Endothelial cell of umbilical vein (primary cell): ENCODE results near the gene LYG1. TPM values are rescaled to one million over a fixed set of nuclear protein-coding genes. Genes with fewer than 3 reads are reported as not detected.

Source experiments
- BruUV-seq: library from RNA; stranded (reverse); fragments of 400-500 nt; replicated peaks from 2 replicates; lab custom pipeline; 2021; lab: Mats Ljungman, UMichigan
- CTCF ChIA-PET: fragments of 300-600, 350-600 bp; sonication (Branson Sonifier 250); formaldehyde crosslinking; loops from one replicate; lab custom pipeline; 2021; ENCODE audit warnings: antibody characterized with exemption, inconsistent platforms; lab: Charles Lee
- POLR2A ChIA-PET: fragments of 300-600, 350-600 bp; sonication (Branson Sonifier 250); formaldehyde crosslinking; loops from one replicate; lab custom pipeline; 2021; ENCODE audit warnings: antibody characterized with exemption, inconsistent platforms; lab: Charles Lee
- DNase-seq: peaks from one replicate; pipeline ENCODE4 v3.0.0-alpha.2; 2011; ENCODE audit warnings: low read depth, low spot score
- FAIRE-seq: peaks from 2 replicates; lab custom pipeline; 2011; peaks lifted over from hg19 to GRCh38; lab: Jason Lieb, UNC
- H2AFZ ChIP-seq: 2 replicates; pipeline ENCODE4 v1.6.0; 2012; ENCODE audit warnings: low read depth, low read length, control low read depth, inconsistent platforms
- H3K27ac ChIP-seq: 2 replicates; pipeline ENCODE4 v1.5.1; 2011; ENCODE audit warnings: low read depth, mild to moderate bottlenecking, control low read depth, low read length, moderate library complexity; ENCODE audit not compliant: insufficient read depth
- H3K27me3 ChIP-seq, 2 experiments: 2 replicates each; pipeline versions ENCODE4 v1.6.0 to v1.6.1; 2011; ENCODE audit warnings: low read length in 2 of 2, mixed read lengths in 1 of 2; ENCODE audit not compliant: control insufficient read depth in 2 of 2, insufficient read depth in 2 of 2
- H3K36me3 ChIP-seq, 2 experiments: 2 replicates in 1 of 2; 3 replicates in 1 of 2; pipeline ENCODE4 v1.5.1; 2011; ENCODE audit warnings: low read length in 2 of 2, mild to moderate bottlenecking in 1 of 2, moderate library complexity in 1 of 2; ENCODE audit not compliant: control insufficient read depth in 2 of 2, insufficient read depth in 2 of 2; ENCODE audit errors: extremely low read depth in 1 of 2
- H3K4me1 ChIP-seq: 3 replicates; pipeline ENCODE4 v1.5.1; 2011; ENCODE audit warnings: mild to moderate bottlenecking, low read length; ENCODE audit not compliant: control insufficient read depth, insufficient read depth; ENCODE audit errors: extremely low read depth
- H3K4me2 ChIP-seq: 2 replicates; pipeline ENCODE4 v1.6.1; 2011; ENCODE audit warnings: low read length, control low read depth, mixed read lengths; ENCODE audit not compliant: insufficient read depth
- H3K4me3 ChIP-seq, 3 experiments: fragments of 200-600 bp in 1 of 3; sonication (generic), shearing (Covaris generic) in 1 of 3; replicated peaks in 1 of 3; 2 replicates each; pipeline ENCODE4 v1.5.1; 2011 to 2016; ENCODE audit warnings: control low read depth in 3 of 3, low read length in 3 of 3, mild to moderate bottlenecking in 2 of 3, inconsistent platforms in 1 of 3, low read depth in 1 of 3, moderate library complexity in 1 of 3; ENCODE audit not compliant: insufficient read depth in 1 of 3
- H3K79me2 ChIP-seq: 2 replicates; pipeline ENCODE4 v1.6.0; 2012; ENCODE audit warnings: low read length, inconsistent platforms; ENCODE audit not compliant: control insufficient read depth, insufficient read depth
- H3K9ac ChIP-seq: replicated peaks from 2 replicates; pipeline ENCODE3; 2011; ENCODE audit warnings: low read length, control low read depth; ENCODE audit not compliant: insufficient read depth; ENCODE audit errors: extremely low read depth
- H3K9me1 ChIP-seq: replicated peaks from 3 replicates; pipeline ENCODE4 v1.6.0; 2011; ENCODE audit warnings: mild to moderate bottlenecking, low read length; ENCODE audit not compliant: control insufficient read depth, insufficient read depth; ENCODE audit errors: extremely low read depth
- H3K9me3 ChIP-seq: replicated peaks from 2 replicates; pipeline ENCODE4 v1.5.1; 2012; ENCODE audit warnings: low read length, inconsistent platforms; ENCODE audit not compliant: control insufficient read depth, insufficient read depth
- H4K20me1 ChIP-seq: replicated peaks from 2 replicates; pipeline ENCODE3; 2011; ENCODE audit warnings: mild to moderate bottlenecking, low read length; ENCODE audit not compliant: control insufficient read depth, insufficient read depth; ENCODE audit errors: extremely low read depth
- EZH2 ChIP-seq: IDR thresholded peaks from 2 replicates; pipeline ENCODE4 v1.6.1; 2012; ENCODE audit warnings: borderline replicate concordance, low read depth, mild to moderate bottlenecking, moderate library complexity, low read length, inconsistent platforms; ENCODE audit not compliant: severe bottlenecking
- FOS ChIP-seq: IDR thresholded peaks from 2 replicates; pipeline ENCODE4 v1.6.1; 2011; ENCODE audit warnings: mild to moderate bottlenecking, low read length, moderate library complexity, borderline replicate concordance; ENCODE audit not compliant: insufficient read depth
- GATA2 ChIP-seq: IDR thresholded peaks from 2 replicates; pipeline ENCODE4 v1.7.0; 2011; ENCODE audit warnings: low read depth, mild to moderate bottlenecking, moderate library complexity, mixed read lengths, low read length; ENCODE audit not compliant: insufficient read length, insufficient read depth
- JUN ChIP-seq: IDR thresholded peaks from 2 replicates; pipeline ENCODE4 v1.6.1; 2011; ENCODE audit warnings: borderline replicate concordance, low read depth; ENCODE audit not compliant: insufficient read length, insufficient read depth
- MYC ChIP-seq: IDR thresholded peaks from one replicate; pipeline ENCODE4 v1.6.1; 2011; ENCODE audit warnings: mild to moderate bottlenecking, low read depth, low read length
- POLR2A ChIP-seq: IDR thresholded peaks from 2 replicates; pipeline ENCODE4 v1.6.1; 2012; ENCODE audit warnings: low read depth, mild to moderate bottlenecking, control low read depth, low read length
- POLR2AphosphoS5 ChIP-seq: IDR thresholded peaks from 2 replicates; pipeline ENCODE4 v1.6.1; 2012; ENCODE audit warnings: low read depth, mild to moderate bottlenecking, control low read depth, low read length, moderate library complexity; ENCODE audit not compliant: insufficient read depth
- dilution Hi-C: fragments of 300-500 bp; cut with MboI; formaldehyde crosslinking; loops from one replicate; pipeline ENCODE4 v1.15.0; 2019; ENCODE audit warnings: low sequenced_read_pairs; ENCODE audit not compliant: extremely low pct_ligation_motif_present
- intact Hi-C: fragments of 100-400 bp; cut with micrococcal nuclease; formaldehyde crosslinking; loops from one replicate; pipeline ENCODE4 v1.10.0; 2022
- polyA plus RNA-seq, 4 experiments: library from polyadenylated mRNA; depleted of rRNA in 3 of 4; stranded (reverse) in 3 of 4; unstranded in 1 of 4; fragments of >200 nt; gene quantifications; 2 replicates each; pipeline versions ENCODE4 v1.2.1 to v1.2.3, GENCODE V29; 2011 to 2012; ENCODE audit warnings: missing spikeins in 1 of 4
- total RNA-seq: library from RNA; stranded (reverse); gene quantifications from 2 replicates; pipeline ENCODE4 v1.2.3, GENCODE V29; 2021
- TF ChIP-seq, protein P1 (sequence below), 2 donors: IDR thresholded peaks; 1 replicate in 1 of 2; 2 replicates in 1 of 2; pipeline ENCODE4 v1.5.1; 2011; ENCODE audit warnings: low read length in 2 of 2, mild to moderate bottlenecking in 2 of 2, moderate library complexity in 2 of 2, control low read depth in 1 of 2, inconsistent platforms in 1 of 2, low read depth in 1 of 2; ENCODE audit not compliant: insufficient read depth in 1 of 2; ENCODE audit errors: extremely low read depth in 1 of 2
- TF ChIP-seq, protein P2 (sequence below): IDR thresholded peaks from 2 replicates; pipeline ENCODE4 v1.6.1; 2011; ENCODE audit not compliant: insufficient read depth, insufficient read length

Gene LYG1
- total and polyA plus RNA-seq, 2 donors (not counting 3 experiments of a cell fraction or from before 2014, with no cell fraction given), result 0.35 to 1.8 TPM

DNA sequence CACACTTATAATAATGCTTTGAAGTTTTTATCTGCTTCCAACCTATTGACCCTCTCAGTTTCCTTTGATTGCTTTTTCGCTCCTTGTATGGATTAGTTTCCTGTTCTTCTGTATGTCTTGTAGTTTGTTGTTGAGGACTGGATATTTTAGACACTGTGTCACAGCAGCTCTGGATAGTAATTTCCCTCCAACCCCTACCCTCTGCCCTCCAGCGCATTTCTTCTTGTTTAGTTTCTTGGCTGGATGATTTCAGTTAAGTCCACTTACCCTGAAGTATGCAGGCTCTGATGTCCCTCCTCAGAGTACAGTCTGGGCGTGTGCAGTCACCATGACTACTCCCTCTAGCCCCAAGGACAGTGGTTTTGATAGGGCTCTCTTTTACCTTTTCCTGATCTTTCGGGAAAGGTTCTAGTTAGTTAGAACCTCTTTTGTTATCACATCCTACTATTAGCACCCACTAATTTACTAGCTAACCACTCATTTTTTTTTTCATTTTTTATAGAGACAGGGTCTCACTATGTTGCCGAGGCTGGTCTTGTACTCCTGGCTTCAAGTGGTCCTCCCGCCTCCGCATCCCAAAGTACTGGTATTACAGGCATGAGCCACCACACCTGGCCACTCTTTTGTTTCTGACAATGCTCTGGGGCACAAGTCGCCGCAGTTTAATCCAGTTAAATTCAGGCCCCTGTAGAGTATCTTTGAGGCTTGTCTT is 16.3 kb upstream of the LYG1 start:
- Histone ChIP-seq H2AFZ (no peak overlapping the region), H3K4me3 (no peak overlapping the region), H3K9me3 (no peaks in the 10 kb centered on the region), H4K20me1 (no peaks in the 10 kb centered on the region), H3K9ac (no peak overlapping the region), H3K4me2 (no peak overlapping the region), H3K27me3 (no peaks in the 10 kb centered on the region), H3K9me1 (no peaks in the 10 kb centered on the region), H3K4me1 (peaks cover 2% of the 10 kb centered on the region), H3K79me2 (no peaks in the 10 kb centered on the region), H3K27ac (no peak overlapping the region), H3K36me3 (peaks cover 9 to 15% of the 10 kb centered on the region in 2 experiments)
- TF ChIP-seq POLR2AphosphoS5 (no peak), MYC (no peak), FOS (no peak), GATA2 (no peak), EZH2 (no peak), POLR2A (no peak), JUN (no peak)
- TF ChIP-seq, protein P1, sequence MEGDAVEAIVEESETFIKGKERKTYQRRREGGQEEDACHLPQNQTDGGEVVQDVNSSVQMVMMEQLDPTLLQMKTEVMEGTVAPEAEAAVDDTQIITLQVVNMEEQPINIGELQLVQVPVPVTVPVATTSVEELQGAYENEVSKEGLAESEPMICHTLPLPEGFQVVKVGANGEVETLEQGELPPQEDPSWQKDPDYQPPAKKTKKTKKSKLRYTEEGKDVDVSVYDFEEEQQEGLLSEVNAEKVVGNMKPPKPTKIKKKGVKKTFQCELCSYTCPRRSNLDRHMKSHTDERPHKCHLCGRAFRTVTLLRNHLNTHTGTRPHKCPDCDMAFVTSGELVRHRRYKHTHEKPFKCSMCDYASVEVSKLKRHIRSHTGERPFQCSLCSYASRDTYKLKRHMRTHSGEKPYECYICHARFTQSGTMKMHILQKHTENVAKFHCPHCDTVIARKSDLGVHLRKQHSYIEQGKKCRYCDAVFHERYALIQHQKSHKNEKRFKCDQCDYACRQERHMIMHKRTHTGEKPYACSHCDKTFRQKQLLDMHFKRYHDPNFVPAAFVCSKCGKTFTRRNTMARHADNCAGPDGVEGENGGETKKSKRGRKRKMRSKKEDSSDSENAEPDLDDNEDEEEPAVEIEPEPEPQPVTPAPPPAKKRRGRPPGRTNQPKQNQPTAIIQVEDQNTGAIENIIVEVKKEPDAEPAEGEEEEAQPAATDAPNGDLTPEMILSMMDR (IDR thresholded peaks at IDR 0.05; ENCODE audit: extremely low read depth in 1 of 2, insufficient read depth in 1 of 2, low read depth in 1 of 2, low read length in 2 of 2), result no peak
- TF ChIP-seq, protein P2, sequence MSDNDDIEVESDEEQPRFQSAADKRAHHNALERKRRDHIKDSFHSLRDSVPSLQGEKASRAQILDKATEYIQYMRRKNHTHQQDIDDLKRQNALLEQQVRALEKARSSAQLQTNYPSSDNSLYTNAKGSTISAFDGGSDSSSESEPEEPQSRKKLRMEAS, result no peak
- CTCF ChIA-PET, result no interaction called here
- intact Hi-C loops (no loop called here), dilution Hi-C loops (no loop called here)
- BruUV-seq, result no TSS peak
- POLR2A ChIA-PET, result no interaction called here
- DNase-seq (no peak), FAIRE-seq (no peak)
